Frontal cortex (tissue), 4 donors: ENCODE results near the gene AK4. TPM values are rescaled to one million over a fixed set of nuclear protein-coding genes. Genes with fewer than 3 reads are reported as not detected.

Experiments used
- DNase-seq, 2 donors: peaks; one replicate each; pipeline ENCODE4 v3.0.0; 2012; ENCODE audit warnings: low spot score in 2 of 2
- FAIRE-seq: peaks from 2 replicates; lab custom pipeline; 2012; peaks lifted over from hg19 to GRCh38; lab: Jason Lieb, UNC
- total RNA-seq: library from RNA; depleted of rRNA; stranded (reverse); fragments of >200 nt; gene quantifications from one replicate; pipeline ENCODE4 v1.2.3, GENCODE V29; 2014
- donor health status: control.
- donor health status: control.
- donor health status: control.

Gene AK4
- total RNA-seq, 1 donor from 2014 or later = 9.0 TPM

DNA sequence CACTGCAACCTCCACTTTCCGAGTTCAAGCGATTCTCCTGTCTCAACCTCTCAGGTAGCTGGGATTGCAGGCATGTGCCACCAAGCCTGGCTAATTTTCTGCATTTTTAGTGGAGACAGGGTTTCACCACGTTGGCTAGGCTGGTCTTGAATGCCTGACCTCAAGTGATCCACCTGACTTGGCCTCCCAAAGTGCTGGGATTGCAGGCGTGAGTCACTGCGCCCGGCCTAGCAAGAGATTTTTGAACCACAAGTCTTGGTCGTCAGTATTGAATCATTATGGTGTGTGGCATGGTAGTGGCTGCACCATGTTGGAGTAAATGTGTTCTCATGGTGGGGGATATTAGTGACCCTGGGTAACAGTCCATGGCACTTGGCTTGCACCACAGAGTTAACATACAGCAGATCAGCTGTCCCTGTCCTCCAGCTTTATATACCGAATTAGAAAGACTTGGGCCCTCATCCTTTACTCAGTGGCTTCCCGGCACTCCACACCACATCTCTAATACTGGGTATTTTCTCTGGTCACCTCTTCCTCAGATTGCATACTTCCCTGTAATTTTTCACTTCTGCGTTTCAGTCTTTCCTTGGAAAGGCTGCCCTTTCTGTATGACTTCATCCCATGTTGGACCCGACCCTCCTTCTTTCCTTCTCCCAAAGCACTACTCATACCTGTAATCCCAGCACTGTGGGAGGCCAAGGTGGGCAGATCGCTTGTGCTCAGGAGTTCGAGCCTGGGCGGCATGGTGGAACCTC, 25.1 kb downstream of the AK4 start:
- DNase-seq (no peak), FAIRE-seq (no peak)

DNA sequence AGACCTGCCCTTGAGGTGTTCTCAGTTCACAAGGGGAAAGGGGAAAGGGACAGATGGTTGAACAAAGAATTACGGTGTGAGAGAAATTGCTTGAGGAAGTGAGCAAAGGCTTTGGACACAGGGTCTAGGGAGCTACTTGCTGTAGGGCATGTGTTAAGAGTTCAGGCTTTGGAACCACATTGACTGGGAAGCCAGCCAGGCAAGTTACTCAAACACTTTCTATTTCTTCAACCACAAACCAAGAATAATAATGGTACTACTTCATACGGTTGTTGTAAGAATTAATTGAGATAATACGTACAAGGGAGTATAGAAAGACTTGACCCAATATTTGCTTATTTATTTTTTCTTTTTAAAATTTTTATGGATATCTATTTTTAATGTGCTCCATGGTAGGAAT, 26.6 kb downstream of the AK4 start:
- no peak for FAIRE-seq
- DNase-seq = no peak

DNA sequence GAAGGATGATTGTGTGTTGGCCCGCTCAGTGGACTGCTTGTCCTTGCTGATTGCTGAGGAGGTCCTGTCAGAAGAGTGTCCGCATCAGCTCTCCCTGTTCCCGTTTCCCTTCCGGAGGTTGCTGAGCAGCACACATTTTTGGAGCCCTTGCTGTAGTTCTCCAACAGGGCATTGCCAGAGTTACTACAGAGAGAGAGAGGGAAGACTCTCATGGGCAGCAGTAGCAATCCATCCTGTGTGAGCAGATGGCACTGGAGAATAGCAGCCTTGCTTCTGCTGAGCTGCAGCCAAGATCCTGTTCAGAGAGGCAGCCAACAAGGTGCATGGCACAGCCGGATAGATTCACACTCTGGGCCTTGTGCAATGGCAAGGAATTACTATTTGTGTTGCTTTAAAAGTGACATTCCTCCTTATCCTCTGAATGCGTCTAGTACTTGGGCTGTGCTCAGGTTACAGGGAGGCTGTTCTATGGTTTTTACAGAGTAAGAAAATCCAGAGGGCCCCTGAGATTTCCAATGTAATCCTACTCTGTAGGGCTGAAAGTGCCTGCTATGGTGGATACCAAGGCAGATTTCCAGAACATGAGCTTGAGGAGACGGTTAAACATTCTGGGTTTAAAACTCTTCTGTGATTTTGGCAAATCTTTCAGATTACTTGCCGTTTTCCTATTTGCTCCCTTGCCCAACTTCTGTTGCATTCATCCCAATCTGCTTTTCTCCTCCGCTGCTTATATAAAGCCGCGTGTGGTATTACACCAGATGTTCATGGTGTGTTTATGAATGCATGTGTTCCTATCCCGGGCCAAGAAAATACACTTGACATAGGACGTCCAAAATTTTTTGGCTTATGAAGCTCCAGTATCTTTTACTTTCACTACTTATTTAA, 27.4 kb downstream of the AK4 start:
- FAIRE-seq (no peak), DNase-seq (no peak)

DNA sequence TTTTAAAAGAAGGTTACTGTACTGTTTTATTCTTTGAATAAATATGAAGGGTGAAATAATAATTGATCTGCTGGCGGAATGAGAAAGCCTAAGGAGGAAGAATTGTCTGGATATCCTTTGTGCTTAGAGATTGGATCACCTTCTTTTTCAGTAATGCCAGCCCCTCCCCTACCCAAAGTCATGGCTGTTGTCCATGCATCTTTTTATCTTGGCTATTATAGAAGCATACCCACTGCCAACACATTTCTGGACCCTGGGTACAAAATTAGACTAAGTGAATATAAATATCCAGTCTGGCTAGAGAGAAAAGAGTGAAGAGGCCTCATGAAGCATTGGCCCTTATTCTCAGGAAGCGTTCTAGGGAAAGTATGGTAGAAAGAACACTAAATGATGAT, 28.1 kb downstream of the AK4 start:
- FAIRE-seq = no peak
- DNase-seq = no peak

DNA sequence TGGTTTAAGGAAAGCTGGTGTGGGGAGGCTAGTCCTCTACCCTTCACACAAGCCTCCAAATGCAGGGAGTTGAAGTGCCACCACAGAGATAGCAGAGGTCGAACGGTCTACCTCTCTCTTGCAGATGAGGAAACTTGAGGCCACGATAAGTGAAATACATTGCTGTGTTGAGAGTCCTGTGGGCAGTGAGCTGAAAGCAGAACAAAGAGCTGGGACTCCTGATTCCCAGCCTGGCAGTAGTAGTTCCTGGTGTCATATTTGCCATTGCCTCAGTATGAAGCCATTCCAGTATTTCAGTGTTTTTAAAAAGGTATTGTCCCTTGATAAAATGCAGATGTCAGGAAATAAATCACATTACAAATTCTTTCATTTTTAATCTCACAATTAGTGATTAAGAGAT, 28.6 kb downstream of the AK4 start:
- no peak for FAIRE-seq

DNA sequence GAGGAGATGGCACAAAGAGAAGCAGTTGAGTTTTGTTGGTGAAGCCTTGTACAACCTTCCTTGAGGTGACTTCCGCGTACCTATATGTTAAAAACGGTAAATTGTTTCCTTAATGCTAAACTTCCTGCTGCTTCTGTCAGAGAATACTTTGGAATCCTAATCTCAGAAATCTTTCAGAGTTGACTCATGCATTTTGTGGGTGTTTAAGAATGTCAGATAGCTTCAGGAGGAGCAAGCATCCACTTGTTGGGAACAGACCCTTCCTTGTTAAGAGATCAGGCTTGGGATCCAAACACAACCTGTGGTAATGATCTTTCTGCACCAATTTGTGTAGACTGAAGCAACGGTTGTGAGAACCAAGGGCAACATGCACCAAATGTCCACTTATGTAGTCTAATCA, 29.5 kb downstream of the AK4 start:
- FAIRE-seq (no peak), DNase-seq (no peak)

More for the DNA sequence above, 28.6 kb downstream of the AK4 start:
- DNase-seq = no peak

DNA sequence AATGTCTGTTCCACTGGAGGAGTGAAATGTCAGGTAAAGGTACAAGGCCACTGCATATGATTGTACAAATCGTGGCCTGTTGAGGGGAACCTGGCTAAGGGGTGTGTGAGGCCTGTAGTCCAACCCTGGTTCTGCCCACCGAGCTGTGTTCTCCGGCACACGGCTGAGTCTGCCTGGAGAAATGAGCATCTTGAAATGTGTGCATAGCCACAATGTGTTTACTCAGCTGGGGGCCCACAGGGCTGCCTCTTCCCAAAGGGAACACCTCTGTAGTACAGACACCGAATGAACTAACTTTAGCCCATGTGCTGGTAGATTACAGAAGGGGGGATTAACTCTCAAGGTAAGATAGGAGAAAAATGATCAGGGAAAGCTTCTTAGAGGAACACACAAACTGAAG, 30.2 kb downstream of the AK4 start:
- no peak for DNase-seq
- FAIRE-seq = no peak

DNA sequence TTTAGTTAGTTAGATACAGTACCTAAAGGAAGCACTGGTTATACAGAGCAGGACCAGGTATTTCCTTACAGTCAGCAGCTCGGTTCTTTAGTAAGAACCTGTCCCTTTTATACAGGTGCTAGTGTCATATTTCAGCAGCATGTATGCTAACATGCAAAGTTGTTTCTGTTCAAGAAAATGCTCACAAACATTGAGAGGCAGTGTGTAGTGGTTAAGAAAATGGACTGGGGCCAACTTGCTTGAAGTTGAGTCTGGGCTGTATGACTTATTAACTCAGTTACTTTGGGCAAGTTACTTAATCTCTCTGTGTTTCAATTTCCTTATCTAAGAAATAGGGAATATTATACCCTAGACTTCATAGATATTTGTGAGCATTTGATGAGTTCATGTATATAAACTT, 31.1 kb downstream of the AK4 start:
- no peak for FAIRE-seq
- DNase-seq = no peak

DNA sequence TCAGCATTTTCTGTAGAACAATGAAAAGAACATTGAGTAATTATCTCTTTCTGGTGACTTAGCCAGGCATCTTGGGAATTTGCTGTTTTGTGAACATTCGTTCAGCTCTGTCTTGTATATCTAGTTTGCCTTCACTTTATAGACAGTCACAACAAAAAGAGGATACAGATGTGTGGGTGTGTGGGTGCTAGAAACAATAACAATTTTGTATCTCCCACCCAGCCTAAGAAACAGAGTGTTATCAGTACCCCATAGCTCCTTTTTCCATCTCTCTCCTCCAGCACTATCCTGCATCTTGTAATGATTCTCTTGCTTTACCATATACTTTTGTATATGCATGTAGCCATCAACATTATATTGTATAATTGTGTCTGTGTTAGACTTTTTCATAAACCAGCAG, 33.0 kb downstream of the AK4 start:
- no peak for DNase-seq
- no peak for FAIRE-seq

DNA sequence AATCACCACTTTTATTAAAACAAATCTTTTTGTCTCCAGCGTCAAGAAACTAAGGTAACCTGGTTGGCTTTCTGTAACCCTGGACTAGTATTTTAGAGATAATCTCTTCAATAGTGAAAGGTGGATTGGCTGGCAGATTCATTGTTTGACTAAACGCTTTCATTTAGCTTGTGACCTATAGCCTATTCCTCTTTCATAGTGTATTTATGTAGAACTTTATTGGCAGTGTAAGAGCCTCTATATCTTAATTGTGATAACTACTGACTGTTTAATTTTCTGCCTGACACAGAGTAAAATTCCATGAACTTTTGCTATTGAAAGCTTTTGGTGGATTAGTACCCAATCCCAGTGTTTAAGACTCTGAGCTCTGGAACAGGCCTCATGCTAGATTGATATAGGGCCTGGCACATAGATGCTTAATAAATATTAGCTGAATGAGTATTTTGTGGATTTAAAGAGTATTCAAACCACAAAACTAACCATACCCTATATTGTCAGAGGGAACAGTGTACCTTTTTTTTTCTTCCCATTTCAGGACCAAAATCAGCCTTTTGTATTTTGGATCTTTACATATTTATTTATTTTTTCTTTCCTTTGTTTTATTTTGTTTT, 34.8 kb downstream of the AK4 start:
- no peak for FAIRE-seq
- DNase-seq = no peak

DNA sequence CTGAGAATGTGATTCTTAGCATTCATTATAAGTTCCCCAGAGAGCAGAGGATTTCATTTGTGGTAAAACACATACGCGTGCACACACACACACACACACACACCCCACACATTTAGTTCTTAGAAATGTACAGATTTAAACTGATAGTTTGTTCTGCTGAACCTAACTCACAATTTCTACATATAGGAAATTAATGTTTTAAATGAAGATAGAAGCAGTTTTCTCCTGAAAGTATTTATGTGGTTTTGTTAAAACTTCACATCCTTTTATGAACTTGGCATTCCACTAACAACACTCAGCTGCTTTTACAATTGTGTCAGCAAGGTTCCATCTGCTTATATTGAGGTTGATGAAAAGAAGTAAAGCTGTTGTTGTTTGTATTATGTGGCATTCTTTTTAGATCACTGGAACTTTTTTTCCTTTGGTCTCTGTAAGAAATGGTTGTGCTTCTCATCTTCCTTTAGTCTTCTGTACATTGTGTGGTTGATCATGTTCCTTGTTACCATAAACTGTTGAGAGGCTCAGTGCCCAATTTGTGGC, 41.6 kb downstream of the AK4 start:
- FAIRE-seq = no peak
- DNase-seq = no peak

DNA sequence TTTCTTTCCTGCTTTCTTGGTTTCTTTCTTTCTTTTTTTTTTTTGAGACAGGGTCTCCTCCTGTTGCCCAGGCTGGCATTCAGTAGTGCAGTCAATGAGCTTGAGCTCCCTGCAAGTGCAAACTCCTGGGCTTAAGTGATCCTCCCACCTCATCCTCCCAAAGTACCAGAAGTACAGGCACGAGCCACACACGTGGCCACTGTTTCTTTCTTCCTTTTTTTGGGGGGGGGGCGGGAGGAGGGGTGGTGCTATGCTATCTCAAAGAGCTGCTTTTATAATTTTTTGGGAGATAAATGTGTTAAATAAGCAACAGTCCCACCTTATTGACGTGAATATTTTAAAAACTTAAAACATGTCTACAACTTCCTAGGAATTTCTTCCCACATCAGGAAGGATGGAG, 42.2 kb downstream of the AK4 start:
- FAIRE-seq = no peak

DNA sequence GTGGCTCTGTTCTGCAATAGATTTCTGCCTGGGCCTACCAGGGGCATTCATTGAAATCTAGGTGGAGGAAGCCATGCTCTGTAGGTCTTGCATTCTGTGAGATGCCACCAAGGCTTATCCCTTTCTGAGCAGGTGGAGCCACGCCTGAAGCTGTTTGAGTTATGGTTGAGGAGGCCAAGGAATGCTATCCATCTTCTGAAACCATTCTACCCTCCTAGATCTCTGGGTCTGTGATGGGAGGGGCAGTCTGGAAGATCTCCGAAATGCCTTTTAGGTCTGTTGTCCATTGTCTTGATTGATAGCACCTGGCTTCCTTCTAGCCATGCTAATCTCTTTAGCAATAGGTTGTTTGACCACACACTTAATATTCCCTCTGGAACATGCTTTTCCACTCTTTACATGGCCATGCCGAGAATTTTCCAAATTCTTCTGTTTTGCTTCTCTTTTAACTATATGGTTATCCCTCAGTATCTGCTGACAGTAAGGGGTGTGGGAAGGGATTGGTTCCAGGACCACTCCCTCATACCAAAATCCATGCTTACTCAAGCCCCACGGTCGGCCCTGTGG, 45.2 kb downstream of the AK4 start:
- FAIRE-seq = no peak
- no peak for DNase-seq

More for the DNA sequence above, 42.2 kb downstream of the AK4 start:
- DNase-seq = no peak

DNA sequence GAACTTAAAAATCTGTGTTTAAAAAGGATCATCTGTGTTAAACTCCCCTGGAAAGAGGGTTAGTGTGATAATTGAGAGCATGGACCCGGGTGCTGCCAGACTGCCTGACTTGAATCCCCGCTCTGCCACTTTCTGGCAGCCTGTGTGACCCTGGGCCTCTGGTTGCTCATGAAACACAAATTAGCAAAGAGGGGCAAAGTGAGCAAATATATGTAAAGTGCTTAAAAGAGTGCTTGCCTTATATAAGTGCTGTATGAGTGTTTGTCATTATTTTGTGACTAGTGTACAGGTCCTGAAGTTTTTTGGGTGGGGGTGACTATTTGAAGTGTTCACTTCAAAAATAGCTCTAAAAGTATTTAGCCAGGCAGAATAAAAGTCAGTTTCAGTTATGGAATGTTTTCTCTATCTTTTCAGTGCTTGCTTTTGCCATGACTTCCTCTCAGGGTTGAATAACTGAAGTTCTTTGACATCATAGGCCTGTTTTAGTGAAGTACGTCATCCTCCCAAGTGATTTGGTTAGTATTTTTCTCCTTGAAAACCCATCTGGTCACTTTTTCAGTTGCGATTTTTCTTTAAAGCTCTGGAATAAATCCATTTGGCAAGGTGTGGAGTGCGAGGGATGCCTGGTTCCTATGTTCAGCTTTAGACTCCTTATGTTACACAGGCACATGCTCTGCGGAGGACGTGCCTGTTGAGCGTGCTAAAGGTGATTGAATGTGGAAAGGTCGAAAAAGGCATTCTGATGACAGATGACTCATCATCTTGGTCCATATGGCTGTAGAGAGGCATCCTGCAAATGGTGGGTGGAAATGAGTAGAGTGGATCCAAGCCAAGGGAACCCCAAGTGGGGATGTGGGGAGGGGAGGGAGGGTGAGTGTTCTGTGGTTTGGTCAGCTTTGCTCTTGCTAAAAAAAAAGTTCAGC, 47.8 kb downstream of the AK4 start:
- DNase-seq (no peak), FAIRE-seq (no peak)

DNA sequence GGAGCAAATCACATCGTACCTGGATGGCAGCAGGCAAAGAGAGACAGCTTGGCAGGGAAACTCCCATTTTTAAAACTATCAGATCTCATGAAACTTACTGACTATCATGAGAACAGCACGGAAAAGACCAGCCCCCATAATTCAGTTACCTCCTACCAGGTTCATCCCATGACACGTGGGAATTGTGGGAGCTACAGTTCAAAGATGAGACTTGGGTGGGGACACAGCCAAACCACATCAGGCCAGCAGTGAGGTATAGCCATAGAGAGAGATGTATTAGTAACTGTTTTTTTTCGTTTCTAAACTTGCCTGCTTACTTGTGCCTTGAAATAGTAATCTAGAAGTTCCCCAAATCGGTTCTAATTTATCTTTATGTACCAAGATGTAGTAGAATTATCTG, 48.9 kb downstream of the AK4 start:
- FAIRE-seq = no peak
- no peak for DNase-seq

DNA sequence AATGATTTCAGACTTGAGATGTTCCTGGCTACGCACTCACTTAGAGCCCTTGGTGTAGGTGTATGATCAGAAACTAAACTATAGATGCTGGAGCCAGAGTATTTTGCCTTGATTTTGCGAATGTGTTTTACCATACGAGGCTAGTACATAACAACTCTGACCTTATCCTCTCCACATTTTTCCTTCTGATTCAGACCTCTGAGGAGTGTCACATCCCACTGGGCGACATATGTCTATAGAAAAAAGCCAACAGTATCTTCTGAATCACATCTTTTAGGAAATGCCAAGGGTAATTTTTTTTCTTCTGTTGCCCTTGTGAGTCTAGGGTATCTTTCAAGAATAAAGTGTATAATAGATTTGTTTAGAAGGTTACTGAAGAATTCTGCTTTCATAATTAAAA, 49.6 kb downstream of the AK4 start:
- FAIRE-seq = no peak
- no peak for DNase-seq

DNA sequence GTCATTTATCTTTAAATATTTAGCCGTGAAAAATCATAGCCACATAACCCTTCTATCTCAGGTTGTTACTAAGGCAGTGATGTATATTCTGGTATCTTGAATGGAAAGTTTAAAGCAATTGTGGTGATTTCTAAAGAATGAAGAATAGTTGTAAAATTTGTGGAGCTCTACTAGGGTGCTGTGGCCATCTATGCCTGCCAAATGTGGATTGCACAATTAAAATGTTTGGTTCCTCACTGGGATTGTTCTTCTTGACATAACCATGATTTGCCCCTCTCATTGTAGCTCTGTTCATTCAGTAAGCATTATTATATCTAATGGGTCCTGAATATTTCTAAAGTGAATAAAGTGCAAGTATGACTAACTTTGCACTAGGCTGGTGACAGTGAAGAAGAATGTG, 50.1 kb downstream of the AK4 start:
- FAIRE-seq (no peak), DNase-seq (no peak)

DNA sequence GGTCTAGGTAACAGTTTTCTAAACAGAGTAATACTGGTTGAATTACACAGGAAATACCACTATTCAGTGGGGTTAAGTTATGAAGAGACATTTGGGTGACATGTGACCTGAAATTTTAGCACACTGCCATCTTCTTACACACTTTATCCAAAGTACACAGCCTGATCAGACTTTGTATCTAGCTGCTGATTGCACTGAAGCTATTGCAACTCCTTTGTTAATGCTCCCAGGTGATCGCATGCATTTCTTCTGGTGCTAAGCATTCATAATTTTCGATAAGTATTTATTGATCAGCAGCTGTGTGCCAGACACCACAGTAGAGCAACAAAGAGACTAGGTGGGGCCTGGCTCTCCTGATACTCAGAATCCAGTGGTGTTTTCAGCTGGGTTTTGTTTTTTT, 52.4 kb downstream of the AK4 start:
- no peak for FAIRE-seq
- DNase-seq = no peak

DNA sequence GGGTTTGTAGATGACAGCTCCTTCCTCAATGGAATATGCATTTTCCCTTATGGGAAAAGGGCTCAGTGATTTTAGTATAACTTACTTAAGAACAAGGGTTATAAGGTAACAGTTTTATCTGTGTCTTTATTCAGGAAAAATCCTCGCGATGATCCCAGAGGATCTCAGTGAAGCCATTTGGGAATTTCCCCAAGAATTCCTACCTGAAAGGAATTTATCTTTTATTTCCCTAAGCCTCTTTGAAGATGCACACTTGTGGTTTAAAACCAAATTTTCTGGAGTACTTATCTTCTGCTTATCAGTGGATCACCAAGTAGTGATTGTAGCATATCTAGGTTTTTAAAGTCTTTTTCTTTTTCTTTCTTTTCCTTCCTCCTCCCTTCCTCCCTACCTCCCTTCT, 58.8 kb downstream of the AK4 start:
- FAIRE-seq (no peak), DNase-seq (no peak)
